ENCODE results near the gene NEURL2.
"Not testable (repeated sequence)": the region's sequence is repeated elsewhere in the genome, so short reads cannot be mapped to it uniquely, and the experiment has no call there.

Gene NEURL2

GRCh38 chr20:45933266-45934045 is 42.4 kb upstream of the NEURL2 start:
- Histone ChIP-seq H3K4me2 (ENCODE audit: low read length) (peak overlapping the region; percentile 94), H3K4me1 (ENCODE audit: control insufficient read depth in 1 of 2, insufficient read depth in 2 of 2, low read length in 2 of 2) (peaks cover 2 to 4% of the 10 kb centered on the region in 2 experiments), H3K23ac (ENCODE audit: low read length) (no peak overlapping the region), H2AK5ac (ENCODE audit: low read length) (no peak overlapping the region), H3K36me3 (ENCODE audit: control insufficient read depth in 1 of 2, insufficient read depth in 2 of 2, low read length in 2 of 2) (peaks cover 10 to 13% of the 10 kb centered on the region in 2 experiments), H3K79me1 (ENCODE audit: low read length) (peaks cover 12% of the 10 kb centered on the region), H3K4ac (ENCODE audit: low read depth, low read length) (peak overlapping the region; percentile 90), H2BK120ac (ENCODE audit: insufficient read depth, low read length, poor library complexity) (no peak overlapping the region), H2BK5ac (ENCODE audit: low read depth, low read length, poor library complexity) (peak overlapping the region; percentile 91), H3K18ac (ENCODE audit: low read length) (peak overlapping the region; percentile 93), H3K4me3 (ENCODE audit: low read depth, low read length) (peak overlapping the region; percentile 89), H3K27ac (ENCODE audit: low read depth, low read length) (peak overlapping the region; percentile 100), H3K9ac (ENCODE audit: low read length) (peak overlapping the region; percentile 94), H2BK12ac (ENCODE audit: low read length) (no peak overlapping the region), H3K14ac (ENCODE audit: low read length) (peak overlapping the region; percentile 99), H4K12ac (ENCODE audit: low read depth, low read length) (peak overlapping the region; percentile 96), H3K27me3 (ENCODE audit: insufficient read depth, low read length) (no peaks in the 10 kb centered on the region), H4K8ac (ENCODE audit: low read depth, low read length) (peak overlapping the region; percentile 93), H3K79me2 (ENCODE audit: control insufficient read depth, insufficient read depth, low read length, poor library complexity) (peaks cover 10% of the 10 kb centered on the region), H4K91ac (ENCODE audit: low read depth, low read length) (peak overlapping the region; percentile 97), H2AFZ (ENCODE audit: insufficient read depth, low read length, poor library complexity) (peak overlapping the region; percentile 74), H3K9me3 (ENCODE audit: insufficient read depth, low read depth, low read length) (no peaks in the 10 kb centered on the region)
- no CpG with 5 or more reads among the region's 22 CpGs for WGBS (ENCODE audit: extremely low coverage, insufficient coverage, insufficient read length)
- peak; percentile 32 to 46 for DNase-seq

DNA sequence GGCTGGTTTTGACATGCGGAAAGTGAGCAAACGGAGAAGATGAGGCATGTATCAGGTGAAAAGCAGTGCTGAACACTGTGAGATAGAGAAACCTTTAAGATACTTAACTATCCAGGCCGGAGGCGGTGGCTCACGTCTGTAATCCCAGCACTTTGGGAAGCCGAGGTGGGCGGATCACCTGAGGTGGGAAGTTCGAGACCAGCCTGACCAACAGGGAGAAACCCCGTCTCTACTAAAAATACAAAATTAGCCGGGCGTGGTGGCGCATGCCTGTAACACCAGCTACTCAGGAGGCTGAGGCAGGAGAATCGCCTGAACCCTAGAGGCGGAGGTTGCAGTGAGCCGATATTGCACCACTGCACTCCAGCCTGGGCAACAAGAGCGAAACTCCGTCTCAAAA is 40.7 kb upstream of the NEURL2 start:
- not testable (repeated sequence) for H3K9me3 ChIP-seq (ENCODE audit: insufficient read depth, low read depth, low read length); H3K4me1 ChIP-seq (ENCODE audit: control insufficient read depth in 1 of 2, insufficient read depth in 2 of 2, low read length in 2 of 2); H3K27me3 ChIP-seq (ENCODE audit: insufficient read depth, low read length); H3K27ac ChIP-seq (ENCODE audit: low read depth, low read length); H4K8ac ChIP-seq (ENCODE audit: low read depth, low read length); H2AK5ac ChIP-seq (ENCODE audit: low read length); H3K79me2 ChIP-seq (ENCODE audit: control insufficient read depth, insufficient read depth, low read length, poor library complexity); H3K18ac ChIP-seq (ENCODE audit: low read length); DNase-seq; H2BK120ac ChIP-seq (ENCODE audit: insufficient read depth, low read length, poor library complexity); H3K14ac ChIP-seq (ENCODE audit: low read length); H3K36me3 ChIP-seq (ENCODE audit: control insufficient read depth in 1 of 2, insufficient read depth in 2 of 2, low read length in 2 of 2); H2BK5ac ChIP-seq (ENCODE audit: low read depth, low read length, poor library complexity); H3K4me3 ChIP-seq (ENCODE audit: low read depth, low read length); H2BK12ac ChIP-seq (ENCODE audit: low read length); H4K91ac ChIP-seq (ENCODE audit: low read depth, low read length); H3K23ac ChIP-seq (ENCODE audit: low read length); H4K12ac ChIP-seq (ENCODE audit: low read depth, low read length); H2AFZ ChIP-seq (ENCODE audit: insufficient read depth, low read length, poor library complexity); H3K9ac ChIP-seq (ENCODE audit: low read length); H3K4me2 ChIP-seq (ENCODE audit: low read length); H3K4ac ChIP-seq (ENCODE audit: low read depth, low read length)
- peaks cover 12% of the 10 kb centered on the region for H3K79me1 ChIP-seq (ENCODE audit: low read length)
- WGBS (ENCODE audit: extremely low coverage, insufficient coverage, insufficient read length), result no CpG with 5 or more reads among the region's 17 CpGs

DNA sequence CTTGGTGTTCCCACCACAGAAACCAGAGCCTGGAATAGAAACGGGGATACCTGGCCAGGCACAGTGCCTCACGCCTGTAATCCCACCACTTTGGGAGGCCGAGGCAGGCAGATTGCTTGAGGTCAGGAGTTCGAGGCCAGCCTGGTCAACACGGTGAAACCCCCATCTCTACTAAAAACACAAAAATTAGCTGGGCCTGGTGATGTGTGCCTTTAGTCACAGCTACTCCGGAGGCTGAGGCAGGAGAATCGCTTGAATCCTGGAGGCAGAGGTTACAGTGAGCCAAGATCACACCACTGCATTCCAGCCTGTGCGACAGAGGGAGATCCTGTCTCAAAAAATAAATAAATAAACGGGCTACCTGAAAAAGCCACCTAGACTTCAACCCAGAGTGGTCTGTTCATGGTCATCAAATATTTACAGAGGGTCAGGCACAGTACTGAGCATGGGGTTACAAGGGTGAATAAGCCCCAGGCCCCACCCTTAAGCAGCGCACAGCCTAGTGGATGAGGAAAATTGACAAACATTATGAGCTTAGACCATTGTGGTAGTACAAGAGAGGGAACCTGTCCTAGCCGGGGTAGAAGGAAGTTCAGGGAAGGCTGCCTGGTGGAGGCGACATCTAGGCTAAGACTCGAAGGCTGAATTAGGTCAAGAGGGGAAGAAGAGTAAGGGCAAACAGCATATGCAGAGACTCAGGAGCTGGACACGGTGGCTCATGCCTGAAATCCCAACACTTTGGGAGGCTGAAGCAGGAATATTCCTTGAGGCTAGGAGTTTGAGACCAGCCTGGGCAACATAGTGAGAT is 36.3 kb upstream of the NEURL2 start:
- Histone ChIP-seq H2BK5ac (ENCODE audit: low read depth, low read length, poor library complexity) (no peak overlapping the region), H3K27me3 (ENCODE audit: insufficient read depth, low read length) (no peaks in the 10 kb centered on the region), H2AFZ (ENCODE audit: insufficient read depth, low read length, poor library complexity) (no peak overlapping the region), H3K18ac (ENCODE audit: low read length) (no peak overlapping the region), H3K4me1 (ENCODE audit: control insufficient read depth in 1 of 2, insufficient read depth in 2 of 2, low read length in 2 of 2) (no peaks in the 10 kb centered on the region), H3K36me3 (ENCODE audit: control insufficient read depth in 1 of 2, insufficient read depth in 2 of 2, low read length in 2 of 2) (no peaks in the 10 kb centered on the region), H2AK5ac (ENCODE audit: low read length) (no peak overlapping the region), H3K79me1 (ENCODE audit: low read length) (no peaks in the 10 kb centered on the region), H3K4me2 (ENCODE audit: low read length) (no peak overlapping the region), H3K27ac (ENCODE audit: low read depth, low read length) (no peak overlapping the region), H4K8ac (ENCODE audit: low read depth, low read length) (no peak overlapping the region), H4K91ac (ENCODE audit: low read depth, low read length) (no peak overlapping the region), H3K9me3 (ENCODE audit: insufficient read depth, low read depth, low read length) (no peaks in the 10 kb centered on the region), H3K14ac (ENCODE audit: low read length) (no peak overlapping the region), H3K4me3 (ENCODE audit: low read depth, low read length) (no peak overlapping the region), H3K79me2 (ENCODE audit: control insufficient read depth, insufficient read depth, low read length, poor library complexity) (no peaks in the 10 kb centered on the region), H2BK120ac (ENCODE audit: insufficient read depth, low read length, poor library complexity) (no peak overlapping the region), H2BK12ac (ENCODE audit: low read length) (no peak overlapping the region), H3K9ac (ENCODE audit: low read length) (no peak overlapping the region), H4K12ac (ENCODE audit: low read depth, low read length) (no peak overlapping the region), H3K23ac (ENCODE audit: low read length) (no peak overlapping the region), H3K4ac (ENCODE audit: low read depth, low read length) (no peak overlapping the region)
- WGBS (ENCODE audit: extremely low coverage, insufficient coverage, insufficient read length), result no CpG with 5 or more reads among the region's 14 CpGs
- no peak for DNase-seq

DNA sequence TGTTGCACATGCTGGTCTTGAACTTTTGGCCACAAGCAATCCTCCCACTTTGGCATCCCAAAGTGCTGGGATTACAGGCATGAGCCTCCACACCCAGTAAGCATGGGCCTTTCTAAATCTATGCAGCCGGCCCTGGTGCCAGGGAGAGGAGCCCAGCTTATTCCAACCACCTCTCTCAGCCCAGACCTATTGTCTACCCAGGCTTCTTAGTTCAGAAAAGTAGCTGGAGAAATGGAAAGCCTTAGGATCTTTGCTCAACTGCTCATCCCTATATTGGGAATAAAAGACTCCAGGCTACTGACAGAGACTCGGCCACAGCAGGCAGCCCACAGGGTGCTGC is 35.7 kb upstream of the NEURL2 start:
- Histone ChIP-seq H4K91ac (ENCODE audit: low read depth, low read length) (no peak overlapping the region), H2AFZ (ENCODE audit: insufficient read depth, low read length, poor library complexity) (no peak overlapping the region), H2BK120ac (ENCODE audit: insufficient read depth, low read length, poor library complexity) (no peak overlapping the region), H3K79me1 (ENCODE audit: low read length) (no peaks in the 10 kb centered on the region), H3K4me2 (ENCODE audit: low read length) (no peak overlapping the region), H3K4ac (ENCODE audit: low read depth, low read length) (no peak overlapping the region), H3K79me2 (ENCODE audit: control insufficient read depth, insufficient read depth, low read length, poor library complexity) (no peaks in the 10 kb centered on the region), H4K12ac (ENCODE audit: low read depth, low read length) (no peak overlapping the region), H3K4me3 (ENCODE audit: low read depth, low read length) (no peak overlapping the region), H3K27ac (ENCODE audit: low read depth, low read length) (no peak overlapping the region), H3K4me1 (ENCODE audit: control insufficient read depth in 1 of 2, insufficient read depth in 2 of 2, low read length in 2 of 2) (no peaks in the 10 kb centered on the region), H2AK5ac (ENCODE audit: low read length) (no peak overlapping the region), H3K9ac (ENCODE audit: low read length) (no peak overlapping the region), H3K27me3 (ENCODE audit: insufficient read depth, low read length) (no peaks in the 10 kb centered on the region), H2BK12ac (ENCODE audit: low read length) (no peak overlapping the region), H3K23ac (ENCODE audit: low read length) (no peak overlapping the region), H3K9me3 (ENCODE audit: insufficient read depth, low read depth, low read length) (no peaks in the 10 kb centered on the region), H2BK5ac (ENCODE audit: low read depth, low read length, poor library complexity) (no peak overlapping the region), H3K36me3 (ENCODE audit: control insufficient read depth in 1 of 2, insufficient read depth in 2 of 2, low read length in 2 of 2) (no peaks in the 10 kb centered on the region), H3K14ac (ENCODE audit: low read length) (no peak overlapping the region), H4K8ac (ENCODE audit: low read depth, low read length) (no peak overlapping the region), H3K18ac (ENCODE audit: low read length) (no peak overlapping the region)
- no CpG with 5 or more reads among the region's 2 CpGs for WGBS (ENCODE audit: extremely low coverage, insufficient coverage, insufficient read length)
- no peak for DNase-seq

All from trophoblast cell (in vitro differentiated cells and primary cell).